Stimulated activated naive B cell treated with anti-CD40 and anti-IgM and Interleukin-4, amounts not matched to agents 10 μg/mL and 1 μg/mL and 100 μg/mL, for 72 hours (primary cell): Measurements from ENCODE around the gene ENO1.
"Not testable (repeated sequence)": the region's sequence is repeated elsewhere in the genome, so short reads cannot be mapped to it uniquely, and the experiment has no call there.

ENCODE experiments used
- ATAC-seq, 2 donors: fragments of 150-1000 bp; cut with Tn5 transposase; replicated peaks; 2 replicates each; pipeline ENCODE4 v1.10.0; 2021; ENCODE audit warnings: moderate library complexity in 1 of 2
- DNase-seq: peaks from one replicate; pipeline ENCODE4 v3.0.0; 2021
- H3K27ac Mint-ChIP-seq: one replicate; pipeline ENCODE4 v1.8.0; 2022; ENCODE audit warnings: mild to moderate bottlenecking, mixed read lengths
- H3K27me3 Mint-ChIP-seq, 2 donors: one replicate each; pipeline ENCODE4 v1.8.0; 2022; ENCODE audit warnings: mixed read lengths in 2 of 2
- H3K36me3 Mint-ChIP-seq, 2 donors: one replicate each; pipeline ENCODE4 v1.8.0; 2022; ENCODE audit warnings: mixed read lengths in 2 of 2, mild to moderate bottlenecking in 1 of 2
- H3K4me1 Mint-ChIP-seq, 2 donors: one replicate each; pipeline ENCODE4 v1.8.0; 2022; ENCODE audit warnings: mixed read lengths in 2 of 2, mild to moderate bottlenecking in 1 of 2
- H3K4me3 Mint-ChIP-seq, 2 donors: one replicate each; pipeline ENCODE4 v1.8.0; 2022; ENCODE audit warnings: mild to moderate bottlenecking in 2 of 2, mixed read lengths in 2 of 2, moderate library complexity in 1 of 2
- H3K9me3 Mint-ChIP-seq, 2 donors: one replicate each; pipeline ENCODE4 v1.8.0; 2022; ENCODE audit warnings: mixed read lengths in 2 of 2, mild to moderate bottlenecking in 1 of 2

ENO1 gene

GRCh38 chr1:8830732-8831131 lies 47.8 kb downstream of the ENO1 start:
- H3K4me1 Mint-ChIP-seq, H3K36me3 Mint-ChIP-seq, H3K27ac Mint-ChIP-seq, ATAC-seq, H3K27me3 Mint-ChIP-seq, H3K9me3 Mint-ChIP-seq, DNase-seq, H3K4me3 Mint-ChIP-seq: not testable (repeated sequence)

GRCh38 chr1:8825985-8826481 lies 52.5 kb downstream of the ENO1 start:
- DNase-seq (no peak), ATAC-seq (no peak)
- no peaks in the 10 kb centered on the region for H3K9me3 Mint-ChIP-seq
- H3K27me3 Mint-ChIP-seq: peaks cover 4 to 7% of the 10 kb centered on the region in 2 donors
- H3K27ac Mint-ChIP-seq: no peak overlapping the region
- H3K4me1 Mint-ChIP-seq: peaks cover 6 to 8% of the 10 kb centered on the region in 2 donors
- H3K36me3 Mint-ChIP-seq: no peaks in the 10 kb centered on the region
- no peak overlapping the region for H3K4me3 Mint-ChIP-seq

- Mint-ChIP-seq H3K9me3 (no peaks in the 10 kb centered on the region), H3K36me3 (no peaks in the 10 kb centered on the region), H3K27ac (no peak overlapping the region), H3K4me1 (peaks cover 0 to 3% of the 10 kb centered on the region in 2 donors), H3K27me3 (peaks cover 4 to 7% of the 10 kb centered on the region in 2 donors), H3K4me3 (no peak overlapping the region)
- ATAC-seq (no peak), DNase-seq (no peak)
These were observed 55.2 kb downstream of the ENO1 start for GRCh38 chr1:8823295-8823664.

- Mint-ChIP-seq H3K4me1 (peaks cover 3 to 7% of the 10 kb centered on the region in 2 donors), H3K36me3 (no peaks in the 10 kb centered on the region), H3K9me3 (no peaks in the 10 kb centered on the region), H3K27me3 (peaks cover 4 to 7% of the 10 kb centered on the region in 2 donors), H3K27ac (no peak overlapping the region), H3K4me3 (no peak overlapping the region)
- ATAC-seq (no peak), DNase-seq (no peak)
These were observed 55.9 kb downstream of the ENO1 start for GRCh38 chr1:8822373-8823294.

GRCh38 chr1:8821084-8821483 lies 57.4 kb downstream of the ENO1 start:
- DNase-seq: no peak
- Mint-ChIP-seq H3K9me3 (no peaks in the 10 kb centered on the region), H3K4me1 (peaks cover 4 to 16% of the 10 kb centered on the region in 2 donors), H3K27ac (no peak overlapping the region), H3K4me3 (no peak overlapping the region), H3K27me3 (peaks cover 4 to 7% of the 10 kb centered on the region in 2 donors), H3K36me3 (peaks cover 5 to 7% of the 10 kb centered on the region in 2 donors)
- ATAC-seq: no peak

- peaks cover 23 to 39% of the 10 kb centered on the region in 2 donors for H3K4me1 Mint-ChIP-seq
- H3K9me3 Mint-ChIP-seq, ATAC-seq, DNase-seq, H3K27ac Mint-ChIP-seq, H3K27me3 Mint-ChIP-seq, H3K4me3 Mint-ChIP-seq, H3K36me3 Mint-ChIP-seq: not testable (repeated sequence)
These were observed 59.7 kb downstream of the ENO1 start for GRCh38 chr1:8818789-8819188.

- H3K27ac Mint-ChIP-seq: peak overlapping the region; percentile 96
- peaks cover 23 to 41% of the 10 kb centered on the region in 2 donors for H3K4me1 Mint-ChIP-seq
- H3K4me3 Mint-ChIP-seq: peak overlapping the region; percentile 89 to 98
- DNase-seq (no peak), ATAC-seq (no peak)
- peaks cover 2 to 5% of the 10 kb centered on the region in 2 donors for H3K27me3 Mint-ChIP-seq
- H3K9me3 Mint-ChIP-seq: no peaks in the 10 kb centered on the region
- H3K36me3 Mint-ChIP-seq: peaks cover 5 to 7% of the 10 kb centered on the region in 2 donors
These were observed 60.1 kb downstream of the ENO1 start for GRCh38 chr1:8818325-8818775.

- peak; percentile 96 for DNase-seq
- peak; percentile 96 to 97 for ATAC-seq
- peaks cover 25 to 46% of the 10 kb centered on the region in 2 donors for H3K4me1 Mint-ChIP-seq
- peaks cover 5 to 7% of the 10 kb centered on the region in 2 donors for H3K36me3 Mint-ChIP-seq
- peak within 1 kb of the TSS; percentile 99 for H3K27ac Mint-ChIP-seq
- no peaks in the 10 kb centered on the region for H3K9me3 Mint-ChIP-seq
- H3K27me3 Mint-ChIP-seq: no peaks in the 10 kb centered on the region
- peak within 1 kb of the TSS; percentile 95 to 98 for H3K4me3 Mint-ChIP-seq
These were observed 60.8 kb downstream of the ENO1 start, which contains the start of gene RERE for GRCh38 chr1:8817412-8818324. Gene RERE, minus strand, starts transcription at chr1:8817640.

GRCh38 chr1:8816831-8817411 lies 61.6 kb downstream of the ENO1 start:
- H3K4me1 Mint-ChIP-seq: peaks cover 25 to 48% of the 10 kb centered on the region in 2 donors
- H3K36me3 Mint-ChIP-seq: peaks cover 5 to 7% of the 10 kb centered on the region in 2 donors
- peak; percentile 28 for DNase-seq
- no peaks in the 10 kb centered on the region for H3K27me3 Mint-ChIP-seq
- peak; percentile 41 to 43 for ATAC-seq
- peak overlapping the region; percentile 99 for H3K27ac Mint-ChIP-seq
- no peaks in the 10 kb centered on the region for H3K9me3 Mint-ChIP-seq
- H3K4me3 Mint-ChIP-seq: peak overlapping the region; percentile 95 to 98

- peaks cover 25 to 48% of the 10 kb centered on the region in 2 donors for H3K4me1 Mint-ChIP-seq
These were observed 62.2 kb downstream of the ENO1 start for GRCh38 chr1:8816264-8816663.

GRCh38 chr1:8815582-8816151 lies 62.8 kb downstream of the ENO1 start:
- Mint-ChIP-seq H3K27me3 (no peaks in the 10 kb centered on the region), H3K36me3 (peaks cover 5 to 7% of the 10 kb centered on the region in 2 donors), H3K27ac (peak overlapping the region; percentile 26), H3K4me3 (peak overlapping the region; percentile 95 to 98), H3K4me1 (peaks cover 29 to 48% of the 10 kb centered on the region in 2 donors), H3K9me3 (no peaks in the 10 kb centered on the region)
- no peak for DNase-seq
- no peak for ATAC-seq

More at GRCh38 chr1:8816264-8816663, 62.2 kb downstream of the ENO1 start:
- Mint-ChIP-seq H3K36me3 (peaks cover 5 to 7% of the 10 kb centered on the region in 2 donors), H3K9me3 (no peaks in the 10 kb centered on the region), H3K4me3 (peak overlapping the region; percentile 95 to 98), H3K27me3 (no peaks in the 10 kb centered on the region), H3K27ac (peak overlapping the region; percentile 99)
- no peak for DNase-seq
- ATAC-seq: no peak

GRCh38 chr1:8814865-8815264 lies 63.6 kb downstream of the ENO1 start:
- peaks cover 29 to 48% of the 10 kb centered on the region in 2 donors for H3K4me1 Mint-ChIP-seq
- peaks cover 5 to 7% of the 10 kb centered on the region in 2 donors for H3K36me3 Mint-ChIP-seq
- H3K27ac Mint-ChIP-seq: peak overlapping the region; percentile 20
- no peaks in the 10 kb centered on the region for H3K27me3 Mint-ChIP-seq
- ATAC-seq (no peak), DNase-seq (no peak)
- no peaks in the 10 kb centered on the region for H3K9me3 Mint-ChIP-seq
- peak overlapping the region; percentile 24 to 95 for H3K4me3 Mint-ChIP-seq

GRCh38 chr1:8813991-8814390 lies 64.5 kb downstream of the ENO1 start:
- no peaks in the 10 kb centered on the region for H3K27me3 Mint-ChIP-seq
- ATAC-seq: no peak
- H3K4me1 Mint-ChIP-seq: peaks cover 29 to 48% of the 10 kb centered on the region in 2 donors
- H3K4me3 Mint-ChIP-seq: no peak overlapping the region
- H3K27ac Mint-ChIP-seq: no peak overlapping the region
- no peak for DNase-seq
- no peaks in the 10 kb centered on the region for H3K9me3 Mint-ChIP-seq
- peaks cover 5 to 7% of the 10 kb centered on the region in 2 donors for H3K36me3 Mint-ChIP-seq
